GM12878 (cell line): ENCODE data around the gene VARS2. TPM values are rescaled to one million over a fixed set of nuclear protein-coding genes. Genes with fewer than 3 reads are reported as not detected.

Experiments
- ATAC-seq: fragments of 200-7000 bp; cut with Tn5 transposase; 3 replicates; pipeline ENCODE4 v1.9.1; 2020; ENCODE audit warnings: mild to moderate bottlenecking, moderate library complexity
- BruUV-seq: library from RNA; stranded (reverse); fragments of 400-500 nt; replicated peaks from 2 replicates; lab custom pipeline; 2021; lab: Mats Ljungman, UMichigan
- CTCF ChIA-PET: fragments of 300-600 bp; sonication (Branson Sonifier 250); formaldehyde crosslinking; extraction: SDS; loops from one replicate; lab custom pipeline; 2021; ENCODE audit warnings: inconsistent platforms; lab: Yijun Ruan, JAX
- POLR2A ChIA-PET: fragments of 350-600 bp; formaldehyde crosslinking; extraction: SDS; loops from one replicate; lab custom pipeline; 2021; ENCODE audit warnings: inconsistent platforms; lab: Charles Lee
- RAD21 ChIA-PET: fragments of 300-600 bp; sonication (Branson Sonifier 250); formaldehyde crosslinking; loops from one replicate; lab custom pipeline; 2023; ENCODE audit warnings: antibody characterized with exemption; ENCODE audit not compliant: unreplicated experiment; lab: Charles Lee
- SMC1A ChIA-PET: fragments of 300-600 bp; sonication (Branson Sonifier 250); formaldehyde crosslinking; loops from one replicate; lab custom pipeline; 2023; ENCODE audit not compliant: unreplicated experiment, uncharacterized antibody; lab: Charles Lee
- DNase-seq: peaks from one replicate; pipeline ENCODE4 v3.0.0-alpha.2; 2011; ENCODE audit warnings: low read depth, low spot score
- FAIRE-seq: peaks from 3 replicates; lab custom pipeline; 2011; peaks lifted over from hg19 to GRCh38; lab: Jason Lieb, UNC
- H2AFZ ChIP-seq: 2 replicates; pipeline ENCODE4 v1.6.0; 2011; ENCODE audit warnings: low read depth, low read length, control low read depth; ENCODE audit not compliant: control insufficient read depth
- H3K27ac ChIP-seq: 2 replicates; pipeline ENCODE4 v1.5.1; 2011; ENCODE audit warnings: control low read depth; ENCODE audit not compliant: control insufficient read depth, insufficient read depth
- H3K27me3 ChIP-seq, 2 experiments: replicated peaks in 1 of 2; 2 replicates each; pipeline versions ENCODE4 v1.6.0 to v1.6.1; 2011; ENCODE audit warnings: low read length in 1 of 2; ENCODE audit not compliant: control insufficient read depth in 2 of 2, insufficient read depth in 2 of 2
- H3K36me3 ChIP-seq, 2 experiments: 2 replicates each; pipeline ENCODE4 v1.5.1; 2011; ENCODE audit warnings: low read length in 1 of 2; ENCODE audit not compliant: control insufficient read depth in 2 of 2, insufficient read depth in 2 of 2
- H3K4me1 ChIP-seq: 2 replicates; pipeline ENCODE4 v1.6.1; 2011; ENCODE audit warnings: mild to moderate bottlenecking, low read length, moderate library complexity, mixed read lengths; ENCODE audit not compliant: control insufficient read depth, insufficient read depth
- H3K4me2 ChIP-seq: 2 replicates; pipeline ENCODE4 v1.6.0; 2011; ENCODE audit warnings: control low read depth; ENCODE audit not compliant: control insufficient read depth, insufficient read depth
- H3K4me3 ChIP-seq: fragments of 200-600 bp; sonication (generic); 2 replicates; pipeline ENCODE4 v1.5.1; 2016
- H3K79me2 ChIP-seq: 2 replicates; pipeline ENCODE4 v1.6.0; 2011; ENCODE audit warnings: low read length; ENCODE audit not compliant: control insufficient read depth, insufficient read depth
- H3K9ac ChIP-seq: 2 replicates; pipeline ENCODE4 v1.8.0; 2011; ENCODE audit warnings: low read length, control low read depth, mixed read lengths; ENCODE audit not compliant: control insufficient read depth, insufficient read depth
- H3K9me3 ChIP-seq: replicated peaks from 3 replicates; pipeline ENCODE4 v1.5.1; 2011; ENCODE audit warnings: mild to moderate bottlenecking, low read length; ENCODE audit not compliant: control insufficient read depth, insufficient read depth
- H4K20me1 ChIP-seq: 2 replicates; pipeline ENCODE4 v1.6.0; 2011; ENCODE audit not compliant: control insufficient read depth, insufficient read depth
- BCL11A ChIP-seq: IDR thresholded peaks from 2 replicates; pipeline ENCODE4 v1.6.1; 2011; ENCODE audit warnings: low read depth, low read length
- CBFB ChIP-seq: IDR thresholded peaks from 2 replicates; pipeline ENCODE4 v1.6.1; 2016; ENCODE audit warnings: antibody characterized with exemption, low read depth
- EGR1 ChIP-seq, 2 experiments: IDR thresholded peaks; 1 replicate in 1 of 2; 2 replicates in 1 of 2; pipeline ENCODE4 v1.6.1; 2011 to 2012; ENCODE audit warnings: low read depth in 2 of 2, low read length in 2 of 2, borderline replicate concordance in 1 of 2, mild to moderate bottlenecking in 1 of 2, moderate library complexity in 1 of 2
- FOXK2 ChIP-seq: fragments of 450-650 bp; IDR thresholded peaks from 2 replicates; pipeline ENCODE4 v1.6.1; 2017; ENCODE audit warnings: mild to moderate bottlenecking, moderate library complexity
- HDGF ChIP-seq: fragments of 450-650 bp; IDR thresholded peaks from 2 replicates; pipeline ENCODE4 v1.6.1; 2016; ENCODE audit warnings: antibody characterized with exemption
- NBN ChIP-seq: fragments of 450-650 bp; IDR thresholded peaks from 2 replicates; pipeline ENCODE4 v1.6.1; 2016
- SIN3A ChIP-seq: IDR thresholded peaks from 2 replicates; pipeline ENCODE4 v1.6.1; 2012; ENCODE audit warnings: low read depth, low read length, improper control_type of control experiment
- ZBTB11 ChIP-seq: fragments of 450-650 bp; formaldehyde crosslinking; IDR thresholded peaks from 2 replicates; pipeline ENCODE4 v1.5.0; 2022; ENCODE audit warnings: mild to moderate bottlenecking, missing genetic modification characterization
- ZNF217 ChIP-seq: fragments of 450-650 bp; IDR thresholded peaks from 2 replicates; pipeline ENCODE4 v1.6.1; 2017; ENCODE audit warnings: antibody characterized with exemption, mild to moderate bottlenecking
- WGBS: methylation state at CpG from one replicate; pipeline ENCODE4 v1.1.6; 2016; ENCODE audit warnings: low lambda C conversion rate; ENCODE audit not compliant: insufficient replicate concordance, insufficient coverage; ENCODE audit errors: missing lambda C conversion rate; 5-methylcytosine and 5-hydroxymethylcytosine counted together
- in situ Hi-C: fragments of 300-500 bp; cut with MboI; formaldehyde crosslinking; loops from 9 replicates; pipeline ENCODE4 v1.14.3; 2018; ENCODE audit warnings: mixed read lengths
- intact Hi-C: fragments of 100-400 bp; cut with micrococcal nuclease; formaldehyde crosslinking; loops from one replicate; pipeline ENCODE4 v1.14.2; 2022; ENCODE audit not compliant: unreplicated experiment
- polyA plus RNA-seq, 11 experiments: library from polyadenylated mRNA; depleted of rRNA in 4 of 11; unstranded in 6 of 11; stranded (reverse) in 5 of 11; fragments of >200 nt; fragmentation: Nextera tagmentation in 4 of 11; fragmentation: Illumina TruSeq in 1 of 11; extraction: Ambion mirVana in 4 of 11; extraction: Trizol in 1 of 11; gene quantifications; 1 replicate in 1 of 11; 2 replicates in 10 of 11; pipeline versions ENCODE4 v1.2.1 to v1.2.3, GENCODE V29; 2011 to 2016; ENCODE audit warnings: inconsistent platforms in 2 of 11, missing spikeins in 2 of 11, low read depth in 1 of 11
- total RNA-seq, 4 experiments: library from RNA; depleted of rRNA in 3 of 4; stranded (reverse); fragments of >200 nt in 3 of 4; fragmentation: Illumina TruSeq in 1 of 4; extraction: Trizol in 1 of 4; gene quantifications; 2 replicates each; pipeline versions ENCODE4 v1.2.1 to v1.2.3, GENCODE V29; 2013 to 2021

Gene VARS2
- total and polyA plus RNA-seq, 10 of the 15 experiments (the other 5 are each of a cell fraction or from before 2014, with no cell fraction given) = 3.8 to 70.7 (median 49.1) TPM

GRCh38 chr6:30885481-30885998 is 28.5 kb upstream of the VARS2 start:
- in situ Hi-C loops = no loop called here
- 10% methylated on average over 7 of the region's 7 CpGs for WGBS
- ATAC-seq (peak; percentile 3; the same call in 2 of the 3 replicates), DNase-seq (no peak), FAIRE-seq (no peak)
- CTCF ChIA-PET = interaction anchor here (0.8 to 6.7 kb wide), 8 partner anchors 10 to 202 kb away, joined by 3 to 71 read pairs (median 6); partner anchors contain the start of genes GTF2H4 and VARS2
- no peak overlapping the region for H2AFZ ChIP-seq
- H3K4me1 ChIP-seq = peaks cover 34% of the 10 kb centered on the region
- intact Hi-C loops = no loop called here
- no peaks in the 10 kb centered on the region for H4K20me1 ChIP-seq
- RAD21 ChIA-PET = interaction anchor here (1.3 to 10.7 kb wide), 7 partner anchors 15 to 57 kb away, joined by 3 to 144 read pairs (median 6); partner anchors contain the start of genes GTF2H4 and VARS2
- H3K9ac ChIP-seq = peak overlapping the region; percentile 64
- H3K4me2 ChIP-seq = peak overlapping the region; percentile 99
- TF ChIP-seq ZBTB11 (CRISPR knock-in tag) = no peak
- peak; percentile 57; the same call in 1 of the 2 replicates for TF ChIP-seq SIN3A
- TF ChIP-seq EGR1 (IDR thresholded peaks at IDR 0.05; ENCODE audit: borderline replicate concordance in 1 of 2, low read depth in 2 of 2, low read length in 2 of 2) = no peak
- TF ChIP-seq CBFB = no peak
- TF ChIP-seq HDGF = peak; percentile 89; the same call in 1 of the 2 replicates
- 0 out of 2 replicates have a peak, but pooled peaks have one; percentile 10 for TF ChIP-seq FOXK2
- no peak for TF ChIP-seq ZNF217
- TF ChIP-seq BCL11A = no peak
- 0 out of 2 replicates have a peak, but pooled peaks have one; percentile 26 for TF ChIP-seq NBN
- no peak overlapping the region for H3K27ac ChIP-seq
- peak overlapping the region; percentile 75 for H3K4me3 ChIP-seq
- SMC1A ChIA-PET = interaction anchor here (0.9 to 4.9 kb wide), 7 partner anchors 15 to 63 kb away, joined by 3 to 40 read pairs (median 7); partner anchors contain the start of genes GTF2H4 and VARS2
- BruUV-seq = no TSS peak
- H3K27me3 ChIP-seq = no peaks in the 10 kb centered on the region
- POLR2A ChIA-PET = interaction anchor here (1.2 to 5.8 kb wide), 5 partner anchors 10 to 207 kb away, joined by 3 to 50 read pairs (median 4); partner anchors contain the start of genes GTF2H4 and VARS2
- H3K36me3 ChIP-seq = peaks cover 0 to 3% of the 10 kb centered on the region in 2 experiments; a peak in 2 of 4 replicates
- peaks cover 10% of the 10 kb centered on the region for H3K79me2 ChIP-seq
- H3K9me3 ChIP-seq = no peaks in the 10 kb centered on the region
